K562 (cell line): ENCODE data around the gene LHPP. TPM values are rescaled to one million over a fixed set of nuclear protein-coding genes. Genes with fewer than 3 reads are reported as not detected.
A peak's percentile ranks its signal among the peaks of the same experiment; 100 is the strongest.

ENCODE experiments used
- polyA plus RNA-seq, 8 experiments: library from polyadenylated mRNA; depleted of rRNA in 4 of 8; stranded (reverse) in 5 of 8; unstranded in 3 of 8; fragments of >200 nt; fragmentation: Nextera tagmentation in 2 of 8; fragmentation: Illumina TruSeq in 1 of 8; extraction: Ambion mirVana in 2 of 8; extraction: Trizol in 1 of 8; gene quantifications; 2 replicates each; pipeline versions ENCODE4 v1.2.1 to v1.2.3, GENCODE V29; 2011 to 2014; ENCODE audit warnings: inconsistent platforms in 1 of 8, missing spikeins in 1 of 8
- total RNA-seq, 7 experiments: library from RNA; depleted of rRNA in 6 of 7; stranded (reverse); fragments of >200 nt in 6 of 7; fragmentation: Illumina TruSeq in 2 of 7; extraction: Trizol in 2 of 7; gene quantifications; 2 replicates each; pipeline versions ENCODE4 v1.2.1 to v1.2.3, GENCODE V29; 2011 to 2021; ENCODE audit warnings: low replicate concordance in 1 of 7
- TF ChIP-seq, protein P1 (sequence below), 2 experiments: fragments of 450-650 bp in 1 of 2; sonication (generic) in 1 of 2; formaldehyde crosslinking in 1 of 2; IDR thresholded peaks; 2 replicates each; pipeline versions ENCODE4 v1.7.1 to v1.9.0; 2016 to 2022; ENCODE audit warnings: inconsistent platforms in 1 of 2, mild to moderate bottlenecking in 1 of 2, missing genetic modification reagents in 1 of 2
- TF ChIP-seq, protein P2 (sequence below): fragments of 450-650 bp; IDR thresholded peaks from 2 replicates; pipeline ENCODE4 v1.6.1; 2017; ENCODE audit warnings: antibody characterized with exemption, mild to moderate bottlenecking
- TF ChIP-seq, protein P3 (sequence below): fragments of 250-450 bp; sonication (Bioruptor Pico); IDR thresholded peaks from 2 replicates; pipeline ENCODE4 v1.8.0; 2021; ENCODE audit warnings: moderate library complexity, mild to moderate bottlenecking, inconsistent platforms

LHPP gene
- total and polyA plus RNA-seq, 9 of the 15 experiments (the other 6 are each of a cell fraction or from before 2014, with no cell fraction given) = 0.34 to 7.4 (median 3.0) TPM

DNA sequence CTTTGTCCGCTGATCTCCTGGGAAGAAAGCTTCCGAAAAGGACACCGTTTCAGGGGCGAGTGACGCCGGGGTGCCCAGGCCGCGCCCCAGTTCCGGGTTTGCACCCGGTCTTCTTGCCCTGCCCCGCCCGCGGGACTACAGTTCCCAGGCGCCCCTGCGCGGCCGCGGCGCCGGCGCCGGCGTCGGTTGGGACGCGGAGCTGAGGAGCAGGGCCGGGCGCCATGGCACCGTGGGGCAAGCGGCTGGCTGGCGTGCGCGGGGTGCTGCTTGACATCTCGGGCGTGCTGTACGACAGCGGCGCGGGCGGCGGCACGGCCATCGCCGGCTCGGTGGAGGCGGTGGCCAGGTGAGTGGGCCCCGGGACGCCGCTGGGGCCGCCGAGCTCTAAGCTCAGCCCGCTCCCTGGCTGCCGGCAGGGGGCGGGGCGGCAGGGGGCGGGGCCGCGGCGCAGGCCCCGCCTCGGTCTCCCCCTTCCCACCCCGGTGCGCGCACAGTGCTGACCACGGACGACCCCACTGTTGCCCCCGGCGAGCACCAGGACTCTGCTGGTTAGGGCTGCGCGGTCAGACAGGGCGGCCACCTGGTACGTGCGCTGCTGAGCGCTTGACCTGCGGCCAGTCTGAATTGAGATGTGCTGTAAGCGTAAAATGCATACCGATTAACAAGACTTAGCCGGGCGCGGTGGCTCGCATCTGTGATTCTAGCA is at the start of gene LHPP (continued):
- TF ChIP-seq, protein P1, sequence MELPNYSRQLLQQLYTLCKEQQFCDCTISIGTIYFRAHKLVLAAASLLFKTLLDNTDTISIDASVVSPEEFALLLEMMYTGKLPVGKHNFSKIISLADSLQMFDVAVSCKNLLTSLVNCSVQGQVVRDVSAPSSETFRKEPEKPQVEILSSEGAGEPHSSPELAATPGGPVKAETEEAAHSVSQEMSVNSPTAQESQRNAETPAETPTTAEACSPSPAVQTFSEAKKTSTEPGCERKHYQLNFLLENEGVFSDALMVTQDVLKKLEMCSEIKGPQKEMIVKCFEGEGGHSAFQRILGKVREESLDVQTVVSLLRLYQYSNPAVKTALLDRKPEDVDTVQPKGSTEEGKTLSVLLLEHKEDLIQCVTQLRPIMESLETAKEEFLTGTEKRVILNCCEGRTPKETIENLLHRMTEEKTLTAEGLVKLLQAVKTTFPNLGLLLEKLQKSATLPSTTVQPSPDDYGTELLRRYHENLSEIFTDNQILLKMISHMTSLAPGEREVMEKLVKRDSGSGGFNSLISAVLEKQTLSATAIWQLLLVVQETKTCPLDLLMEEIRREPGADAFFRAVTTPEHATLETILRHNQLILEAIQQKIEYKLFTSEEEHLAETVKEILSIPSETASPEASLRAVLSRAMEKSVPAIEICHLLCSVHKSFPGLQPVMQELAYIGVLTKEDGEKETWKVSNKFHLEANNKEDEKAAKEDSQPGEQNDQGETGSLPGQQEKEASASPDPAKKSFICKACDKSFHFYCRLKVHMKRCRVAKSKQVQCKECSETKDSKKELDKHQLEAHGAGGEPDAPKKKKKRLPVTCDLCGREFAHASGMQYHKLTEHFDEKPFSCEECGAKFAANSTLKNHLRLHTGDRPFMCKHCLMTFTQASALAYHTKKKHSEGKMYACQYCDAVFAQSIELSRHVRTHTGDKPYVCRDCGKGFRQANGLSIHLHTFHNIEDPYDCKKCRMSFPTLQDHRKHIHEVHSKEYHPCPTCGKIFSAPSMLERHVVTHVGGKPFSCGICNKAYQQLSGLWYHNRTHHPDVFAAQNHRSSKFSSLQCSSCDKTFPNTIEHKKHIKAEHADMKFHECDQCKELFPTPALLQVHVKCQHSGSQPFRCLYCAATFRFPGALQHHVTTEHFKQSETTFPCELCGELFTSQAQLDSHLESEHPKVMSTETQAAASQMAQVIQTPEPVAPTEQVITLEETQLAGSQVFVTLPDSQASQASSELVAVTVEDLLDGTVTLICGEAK (IDR thresholded peaks at IDR 0.05) = no peak; the same call in 1 of the 2 replicates
- TF ChIP-seq, protein P1 (CRISPR knock-in tag; IDR thresholded peaks at IDR 0.05) = no peak
- TF ChIP-seq, protein P2, sequence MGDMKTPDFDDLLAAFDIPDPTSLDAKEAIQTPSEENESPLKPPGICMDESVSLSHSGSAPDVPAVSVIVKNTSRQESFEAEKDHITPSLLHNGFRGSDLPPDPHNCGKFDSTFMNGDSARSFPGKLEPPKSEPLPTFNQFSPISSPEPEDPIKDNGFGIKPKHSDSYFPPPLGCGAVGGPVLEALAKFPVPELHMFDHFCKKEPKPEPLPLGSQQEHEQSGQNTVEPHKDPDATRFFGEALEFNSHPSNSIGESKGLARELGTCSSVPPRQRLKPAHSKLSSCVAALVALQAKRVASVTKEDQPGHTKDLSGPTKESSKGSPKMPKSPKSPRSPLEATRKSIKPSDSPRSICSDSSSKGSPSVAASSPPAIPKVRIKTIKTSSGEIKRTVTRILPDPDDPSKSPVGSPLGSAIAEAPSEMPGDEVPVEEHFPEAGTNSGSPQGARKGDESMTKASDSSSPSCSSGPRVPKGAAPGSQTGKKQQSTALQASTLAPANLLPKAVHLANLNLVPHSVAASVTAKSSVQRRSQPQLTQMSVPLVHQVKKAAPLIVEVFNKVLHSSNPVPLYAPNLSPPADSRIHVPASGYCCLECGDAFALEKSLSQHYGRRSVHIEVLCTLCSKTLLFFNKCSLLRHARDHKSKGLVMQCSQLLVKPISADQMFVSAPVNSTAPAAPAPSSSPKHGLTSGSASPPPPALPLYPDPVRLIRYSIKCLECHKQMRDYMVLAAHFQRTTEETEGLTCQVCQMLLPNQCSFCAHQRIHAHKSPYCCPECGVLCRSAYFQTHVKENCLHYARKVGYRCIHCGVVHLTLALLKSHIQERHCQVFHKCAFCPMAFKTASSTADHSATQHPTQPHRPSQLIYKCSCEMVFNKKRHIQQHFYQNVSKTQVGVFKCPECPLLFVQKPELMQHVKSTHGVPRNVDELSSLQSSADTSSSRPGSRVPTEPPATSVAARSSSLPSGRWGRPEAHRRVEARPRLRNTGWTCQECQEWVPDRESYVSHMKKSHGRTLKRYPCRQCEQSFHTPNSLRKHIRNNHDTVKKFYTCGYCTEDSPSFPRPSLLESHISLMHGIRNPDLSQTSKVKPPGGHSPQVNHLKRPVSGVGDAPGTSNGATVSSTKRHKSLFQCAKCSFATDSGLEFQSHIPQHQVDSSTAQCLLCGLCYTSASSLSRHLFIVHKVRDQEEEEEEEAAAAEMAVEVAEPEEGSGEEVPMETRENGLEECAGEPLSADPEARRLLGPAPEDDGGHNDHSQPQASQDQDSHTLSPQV = 0 out of 2 replicates have a peak, but pooled peaks have one; percentile 35
- TF ChIP-seq, protein P3, sequence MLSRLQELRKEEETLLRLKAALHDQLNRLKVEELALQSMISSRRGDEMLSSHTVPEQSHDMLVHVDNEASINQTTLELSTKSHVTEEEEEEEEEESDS (CRISPR knock-in tag) = no peak
